ENCODE measurements around the gene BTBD17.

- TF ChIP-seq SIN3A (IDR thresholded peaks at IDR 0.05; ENCODE audit: borderline replicate concordance, insufficient read depth, low read length), result no peak
- TF ChIP-seq, protein P1, sequence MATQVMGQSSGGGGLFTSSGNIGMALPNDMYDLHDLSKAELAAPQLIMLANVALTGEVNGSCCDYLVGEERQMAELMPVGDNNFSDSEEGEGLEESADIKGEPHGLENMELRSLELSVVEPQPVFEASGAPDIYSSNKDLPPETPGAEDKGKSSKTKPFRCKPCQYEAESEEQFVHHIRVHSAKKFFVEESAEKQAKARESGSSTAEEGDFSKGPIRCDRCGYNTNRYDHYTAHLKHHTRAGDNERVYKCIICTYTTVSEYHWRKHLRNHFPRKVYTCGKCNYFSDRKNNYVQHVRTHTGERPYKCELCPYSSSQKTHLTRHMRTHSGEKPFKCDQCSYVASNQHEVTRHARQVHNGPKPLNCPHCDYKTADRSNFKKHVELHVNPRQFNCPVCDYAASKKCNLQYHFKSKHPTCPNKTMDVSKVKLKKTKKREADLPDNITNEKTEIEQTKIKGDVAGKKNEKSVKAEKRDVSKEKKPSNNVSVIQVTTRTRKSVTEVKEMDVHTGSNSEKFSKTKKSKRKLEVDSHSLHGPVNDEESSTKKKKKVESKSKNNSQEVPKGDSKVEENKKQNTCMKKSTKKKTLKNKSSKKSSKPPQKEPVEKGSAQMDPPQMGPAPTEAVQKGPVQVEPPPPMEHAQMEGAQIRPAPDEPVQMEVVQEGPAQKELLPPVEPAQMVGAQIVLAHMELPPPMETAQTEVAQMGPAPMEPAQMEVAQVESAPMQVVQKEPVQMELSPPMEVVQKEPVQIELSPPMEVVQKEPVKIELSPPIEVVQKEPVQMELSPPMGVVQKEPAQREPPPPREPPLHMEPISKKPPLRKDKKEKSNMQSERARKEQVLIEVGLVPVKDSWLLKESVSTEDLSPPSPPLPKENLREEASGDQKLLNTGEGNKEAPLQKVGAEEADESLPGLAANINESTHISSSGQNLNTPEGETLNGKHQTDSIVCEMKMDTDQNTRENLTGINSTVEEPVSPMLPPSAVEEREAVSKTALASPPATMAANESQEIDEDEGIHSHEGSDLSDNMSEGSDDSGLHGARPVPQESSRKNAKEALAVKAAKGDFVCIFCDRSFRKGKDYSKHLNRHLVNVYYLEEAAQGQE (IDR thresholded peaks at IDR 0.05; ENCODE audit: insufficient read depth in 1 of 2, low read depth in 2 of 2, low read length in 2 of 2), result no peak
- no peak for TF ChIP-seq POLR2AphosphoS5 (IDR thresholded peaks at IDR 0.05; ENCODE audit: low read depth, low read length)
Measured at GRCh38 chr17:74362069-74362405, 369 bp upstream of the BTBD17 start.
